HG03571 (cell line): ENCODE data around the gene PTPRG.
"Not testable (repeated sequence)": the region's sequence is repeated elsewhere in the genome, so short reads cannot be mapped to it uniquely, and the experiment has no call there.

Experiments
- ATAC-seq: cut with Tn5 transposase; IDR thresholded peaks from one replicate; pipeline ENCODE4 v1.9.1; 2021; ENCODE audit not compliant: unreplicated experiment

PTPRG gene

GRCh38 chr3:61682671-61683548 is 121.5 kb downstream of the PTPRG start:
- no peak for ATAC-seq

- no peak for ATAC-seq
These were observed 122.3 kb downstream of the PTPRG start for GRCh38 chr3:61683549-61684236.

GRCh38 chr3:61684386-61684785 is 123.0 kb downstream of the PTPRG start:
- no peak for ATAC-seq

GRCh38 chr3:61685755-61686154 is 124.4 kb downstream of the PTPRG start:
- ATAC-seq = no peak

GRCh38 chr3:61686228-61686648 is 124.9 kb downstream of the PTPRG start:
- no peak for ATAC-seq

- no peak for ATAC-seq
These were observed 125.8 kb downstream of the PTPRG start for GRCh38 chr3:61687206-61687605.

GRCh38 chr3:61687663-61688306 is 126.4 kb downstream of the PTPRG start:
- no peak for ATAC-seq

GRCh38 chr3:61688307-61688984 is 127.1 kb downstream of the PTPRG start:
- ATAC-seq = no peak

- no peak for ATAC-seq
These were observed 128.6 kb downstream of the PTPRG start for GRCh38 chr3:61690016-61690415.

GRCh38 chr3:61691466-61691865 is 130.1 kb downstream of the PTPRG start:
- ATAC-seq = no peak

GRCh38 chr3:61697301-61697700 is 135.9 kb downstream of the PTPRG start:
- ATAC-seq = no peak

- ATAC-seq = not testable (repeated sequence)
These were observed 137.1 kb downstream of the PTPRG start for GRCh38 chr3:61698278-61699072.

GRCh38 chr3:61699622-61700021 is 138.3 kb downstream of the PTPRG start:
- ATAC-seq = no peak

GRCh38 chr3:61701011-61701410 is 139.6 kb downstream of the PTPRG start:
- no peak for ATAC-seq

- ATAC-seq = no peak
These were observed 141.1 kb downstream of the PTPRG start for GRCh38 chr3:61702453-61702852.

GRCh38 chr3:61704807-61705206 is 143.4 kb downstream of the PTPRG start:
- no peak for ATAC-seq

GRCh38 chr3:61707492-61707891 is 146.1 kb downstream of the PTPRG start:
- no peak for ATAC-seq

GRCh38 chr3:61710920-61711319 is 149.5 kb downstream of the PTPRG start:
- ATAC-seq = not testable (repeated sequence)

GRCh38 chr3:61714225-61714624 is 152.9 kb downstream of the PTPRG start:
- no peak for ATAC-seq

- no peak for ATAC-seq
These were observed 154.6 kb downstream of the PTPRG start for GRCh38 chr3:61715886-61716527.
